Retinal pigment epithelial cell (primary cell): ENCODE measurements around the gene SLC5A11.

ENCODE experiments used
- DNase-seq: peaks from one replicate; pipeline ENCODE4 v3.0.0-alpha.2; 2010; ENCODE audit warnings: low read depth
- H3K4me3 ChIP-seq: 2 replicates; pipeline ENCODE4 v1.5.1; 2011; ENCODE audit warnings: mild to moderate bottlenecking, low read length, control low read depth, moderate library complexity
- CTCF ChIP-seq: conservative IDR thresholded peaks from 2 replicates; pipeline ENCODE4 v1.5.1; 2011; ENCODE audit warnings: low read depth, low read length, control low read depth, inconsistent platforms

Gene SLC5A11

GRCh38 chr16:24863582-24864437, 18.0 kb downstream of the SLC5A11 start:
- no peak overlapping the region for H3K4me3 ChIP-seq
- DNase-seq, result no peak
- TF ChIP-seq CTCF, result no peak

- DNase-seq, result no peak
- H3K4me3 ChIP-seq, result no peak overlapping the region
- no peak for TF ChIP-seq CTCF
Observed at GRCh38 chr16:24869033-24869432, 23.3 kb downstream of the SLC5A11 start.

GRCh38 chr16:24871891-24872290, 26.1 kb downstream of the SLC5A11 start:
- no peak overlapping the region for H3K4me3 ChIP-seq
- no peak for DNase-seq
- no peak for TF ChIP-seq CTCF

DNA sequence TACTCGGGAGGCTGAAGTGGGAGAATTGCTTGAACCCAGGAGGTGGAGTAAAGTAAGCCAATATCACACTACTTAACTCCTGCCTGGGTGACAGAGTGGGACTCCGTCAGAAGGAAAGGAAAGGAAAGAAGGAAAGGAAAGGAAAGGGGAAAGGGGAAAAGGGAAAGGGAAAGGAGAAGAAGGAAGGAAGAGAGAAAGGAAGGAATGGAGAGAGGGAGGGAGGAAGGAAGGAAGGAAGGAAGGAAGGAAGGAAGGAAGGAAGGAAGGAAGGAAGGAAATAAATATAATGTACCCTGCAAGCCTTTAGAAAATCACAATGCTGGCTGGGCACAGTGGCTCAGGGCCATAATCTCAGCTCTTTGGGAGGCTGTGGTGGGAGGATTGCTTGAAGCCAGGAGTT, 27.3 kb downstream of the SLC5A11 start:
- TF ChIP-seq CTCF, result no peak
- no peak for DNase-seq
- H3K4me3 ChIP-seq, result no peak overlapping the region

DNA sequence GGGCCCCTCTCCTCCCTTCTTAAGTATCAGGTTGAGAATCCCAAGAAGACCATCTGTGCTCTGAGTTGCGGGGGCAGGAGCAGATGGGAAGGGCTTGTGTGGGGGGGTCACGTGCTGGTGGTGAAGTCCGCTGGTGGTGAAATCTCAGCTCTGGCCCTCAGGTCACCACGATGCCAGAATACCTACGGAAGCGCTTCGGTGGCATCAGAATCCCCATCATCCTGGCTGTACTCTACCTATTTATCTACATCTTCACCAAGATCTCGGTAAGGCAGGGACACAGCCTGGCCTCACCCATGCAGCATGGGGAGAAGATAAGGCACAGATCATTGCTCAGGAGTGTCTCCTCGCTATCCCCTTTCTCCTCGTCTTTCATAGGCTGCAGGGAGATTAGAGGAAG, 29.7 kb downstream of the SLC5A11 start:
- H3K4me3 ChIP-seq, result no peak overlapping the region
- no peak for TF ChIP-seq CTCF
- no peak for DNase-seq

GRCh38 chr16:24876231-24876630, 30.5 kb downstream of the SLC5A11 start:
- no peak overlapping the region for H3K4me3 ChIP-seq
- TF ChIP-seq CTCF, result no peak
- DNase-seq, result no peak

DNA sequence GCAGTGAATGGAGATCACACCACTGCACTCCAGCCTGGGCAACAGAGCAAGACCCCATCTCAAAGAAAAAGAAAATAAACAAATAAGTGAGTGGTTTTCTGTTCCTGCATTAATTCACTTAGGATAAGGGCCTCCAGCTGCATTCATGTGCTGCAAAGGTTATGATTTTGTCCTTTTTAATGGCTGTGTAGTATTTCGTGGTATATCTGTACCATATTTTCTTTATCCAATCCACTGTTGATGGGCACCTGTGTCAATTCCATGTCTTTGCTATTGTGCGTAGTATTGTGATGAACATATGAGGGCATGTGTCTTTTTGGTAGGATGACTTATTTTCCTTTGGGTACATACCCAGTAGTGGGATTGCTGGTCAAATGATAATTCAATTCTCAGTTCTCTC, 33.9 kb downstream of the SLC5A11 start:
- no peak for TF ChIP-seq CTCF
- DNase-seq, result no peak
- H3K4me3 ChIP-seq, result no peak overlapping the region
